Central memory CD8-positive, alpha-beta T cell (primary cell): ENCODE measurements around the gene COL4A2.

Experiments used
- ATAC-seq: fragments of 150-1000 bp; cut with Tn5 transposase; replicated peaks from 2 replicates; pipeline ENCODE4 v1.10.0; 2022; ENCODE audit warnings: mild to moderate bottlenecking, moderate FRiP score, moderate number of reproducible peaks; ENCODE audit not compliant: poor library complexity, severe bottlenecking; ENCODE audit errors: extremely low read depth
- DNase-seq, 2 donors: peaks; one replicate each; pipeline ENCODE4 v3.0.0; 2021; ENCODE audit warnings: low spot score in 2 of 2
- H3K27ac Mint-ChIP-seq: one replicate; pipeline ENCODE4 v1.8.0; 2022; ENCODE audit warnings: low read depth, mild to moderate bottlenecking, moderate library complexity, mixed read lengths
- H3K27me3 Mint-ChIP-seq: one replicate; pipeline ENCODE4 v1.8.0; 2022; ENCODE audit warnings: mixed read lengths
- H3K36me3 Mint-ChIP-seq: one replicate; pipeline ENCODE4 v1.8.0; 2022; ENCODE audit warnings: mild to moderate bottlenecking, moderate library complexity, mixed read lengths; ENCODE audit not compliant: insufficient read depth
- H3K4me1 Mint-ChIP-seq: one replicate; pipeline ENCODE4 v1.8.0; 2022; ENCODE audit warnings: mixed read lengths
- H3K4me3 Mint-ChIP-seq: one replicate; pipeline ENCODE4 v1.8.0; 2022; ENCODE audit warnings: mild to moderate bottlenecking, moderate library complexity, mixed read lengths
- H3K9me3 Mint-ChIP-seq: one replicate; pipeline ENCODE4 v1.8.0; 2022; ENCODE audit warnings: mixed read lengths

The COL4A2 gene

GRCh38 chr13:110276553-110276950, 30.5 kb upstream of the COL4A2 start:
- ATAC-seq (no peak), DNase-seq (no peak)
- Mint-ChIP-seq H3K4me1 (no peaks in the 10 kb centered on the region), H3K27ac (no peak overlapping the region), H3K36me3 (no peaks in the 10 kb centered on the region), H3K9me3 (no peaks in the 10 kb centered on the region), H3K27me3 (peaks cover 11% of the 10 kb centered on the region), H3K4me3 (no peak overlapping the region)

GRCh38 chr13:110277357-110277975, 29.6 kb upstream of the COL4A2 start:
- no peaks in the 10 kb centered on the region for H3K36me3 Mint-ChIP-seq
- H3K27me3 Mint-ChIP-seq: peaks cover 20% of the 10 kb centered on the region
- DNase-seq (no peak), ATAC-seq (no peak)
- H3K27ac Mint-ChIP-seq: no peak overlapping the region
- H3K9me3 Mint-ChIP-seq: no peaks in the 10 kb centered on the region
- no peaks in the 10 kb centered on the region for H3K4me1 Mint-ChIP-seq
- H3K4me3 Mint-ChIP-seq: no peak overlapping the region

GRCh38 chr13:110278859-110279258, 28.2 kb upstream of the COL4A2 start:
- H3K36me3 Mint-ChIP-seq: no peaks in the 10 kb centered on the region
- peaks cover 23% of the 10 kb centered on the region for H3K27me3 Mint-ChIP-seq
- H3K27ac Mint-ChIP-seq: no peak overlapping the region
- no peaks in the 10 kb centered on the region for H3K4me1 Mint-ChIP-seq
- H3K9me3 Mint-ChIP-seq: no peaks in the 10 kb centered on the region
- no peak overlapping the region for H3K4me3 Mint-ChIP-seq
- ATAC-seq (no peak), DNase-seq (no peak)

- no peaks in the 10 kb centered on the region for H3K4me1 Mint-ChIP-seq
- ATAC-seq: no peak
- H3K27me3 Mint-ChIP-seq: peaks cover 23% of the 10 kb centered on the region
- DNase-seq: no peak
- H3K27ac Mint-ChIP-seq: no peak overlapping the region
- H3K36me3 Mint-ChIP-seq: no peaks in the 10 kb centered on the region
- no peaks in the 10 kb centered on the region for H3K9me3 Mint-ChIP-seq
- no peak overlapping the region for H3K4me3 Mint-ChIP-seq
Measured at GRCh38 chr13:110279684-110280083, 27.4 kb upstream of the COL4A2 start.

GRCh38 chr13:110280231-110280813, 26.8 kb upstream of the COL4A2 start:
- ATAC-seq (no peak), DNase-seq (no peak)
- H3K4me1 Mint-ChIP-seq: no peaks in the 10 kb centered on the region
- H3K27ac Mint-ChIP-seq: no peak overlapping the region
- no peaks in the 10 kb centered on the region for H3K9me3 Mint-ChIP-seq
- no peaks in the 10 kb centered on the region for H3K36me3 Mint-ChIP-seq
- no peak overlapping the region for H3K4me3 Mint-ChIP-seq
- H3K27me3 Mint-ChIP-seq: peaks cover 25% of the 10 kb centered on the region

GRCh38 chr13:110280985-110281688, 25.9 kb upstream of the COL4A2 start:
- H3K4me1 Mint-ChIP-seq: no peaks in the 10 kb centered on the region
- DNase-seq: no peak
- no peaks in the 10 kb centered on the region for H3K36me3 Mint-ChIP-seq
- no peaks in the 10 kb centered on the region for H3K9me3 Mint-ChIP-seq
- H3K27ac Mint-ChIP-seq: no peak overlapping the region
- H3K27me3 Mint-ChIP-seq: peaks cover 33% of the 10 kb centered on the region
- ATAC-seq: no peak
- no peak overlapping the region for H3K4me3 Mint-ChIP-seq

- Mint-ChIP-seq H3K4me3 (no peak overlapping the region), H3K27ac (no peak overlapping the region), H3K27me3 (peaks cover 39% of the 10 kb centered on the region), H3K36me3 (no peaks in the 10 kb centered on the region), H3K4me1 (no peaks in the 10 kb centered on the region), H3K9me3 (no peaks in the 10 kb centered on the region)
- DNase-seq (no peak), ATAC-seq (no peak)
Measured at GRCh38 chr13:110281736-110282135, 25.3 kb upstream of the COL4A2 start.

- no peaks in the 10 kb centered on the region for H3K9me3 Mint-ChIP-seq
- no peak overlapping the region for H3K27ac Mint-ChIP-seq
- DNase-seq (no peak), ATAC-seq (no peak)
- no peaks in the 10 kb centered on the region for H3K4me1 Mint-ChIP-seq
- H3K4me3 Mint-ChIP-seq: no peak overlapping the region
- no peaks in the 10 kb centered on the region for H3K36me3 Mint-ChIP-seq
- peaks cover 39% of the 10 kb centered on the region for H3K27me3 Mint-ChIP-seq
Measured at GRCh38 chr13:110282316-110282841, 24.7 kb upstream of the COL4A2 start.

GRCh38 chr13:110283736-110284517, 23.2 kb upstream of the COL4A2 start:
- Mint-ChIP-seq H3K36me3 (no peaks in the 10 kb centered on the region), H3K27me3 (peaks cover 39% of the 10 kb centered on the region), H3K27ac (no peak overlapping the region), H3K4me1 (no peaks in the 10 kb centered on the region), H3K9me3 (no peaks in the 10 kb centered on the region), H3K4me3 (no peak overlapping the region)
- no peak for DNase-seq
- ATAC-seq: no peak

GRCh38 chr13:110284779-110285484, 22.2 kb upstream of the COL4A2 start:
- ATAC-seq: no peak
- H3K4me1 Mint-ChIP-seq: no peaks in the 10 kb centered on the region
- H3K27me3 Mint-ChIP-seq: peaks cover 39% of the 10 kb centered on the region
- no peak overlapping the region for H3K4me3 Mint-ChIP-seq
- H3K9me3 Mint-ChIP-seq: no peaks in the 10 kb centered on the region
- H3K27ac Mint-ChIP-seq: no peak overlapping the region
- DNase-seq: no peak
- no peaks in the 10 kb centered on the region for H3K36me3 Mint-ChIP-seq

GRCh38 chr13:110285991-110286832, 20.9 kb upstream of the COL4A2 start:
- Mint-ChIP-seq H3K4me3 (no peak overlapping the region), H3K27me3 (peaks cover 31% of the 10 kb centered on the region), H3K27ac (no peak overlapping the region), H3K4me1 (no peaks in the 10 kb centered on the region), H3K36me3 (no peaks in the 10 kb centered on the region), H3K9me3 (no peaks in the 10 kb centered on the region)
- ATAC-seq: no peak
- DNase-seq: no peak
